ENCODE data around the gene NUDT8. TPM values are rescaled to one million over a fixed set of nuclear protein-coding genes. Genes with fewer than 3 reads are reported as not detected.

The NUDT8 gene
- total RNA-seq, 1 experiment from 2014 or later, result 13.2 TPM

DNA sequence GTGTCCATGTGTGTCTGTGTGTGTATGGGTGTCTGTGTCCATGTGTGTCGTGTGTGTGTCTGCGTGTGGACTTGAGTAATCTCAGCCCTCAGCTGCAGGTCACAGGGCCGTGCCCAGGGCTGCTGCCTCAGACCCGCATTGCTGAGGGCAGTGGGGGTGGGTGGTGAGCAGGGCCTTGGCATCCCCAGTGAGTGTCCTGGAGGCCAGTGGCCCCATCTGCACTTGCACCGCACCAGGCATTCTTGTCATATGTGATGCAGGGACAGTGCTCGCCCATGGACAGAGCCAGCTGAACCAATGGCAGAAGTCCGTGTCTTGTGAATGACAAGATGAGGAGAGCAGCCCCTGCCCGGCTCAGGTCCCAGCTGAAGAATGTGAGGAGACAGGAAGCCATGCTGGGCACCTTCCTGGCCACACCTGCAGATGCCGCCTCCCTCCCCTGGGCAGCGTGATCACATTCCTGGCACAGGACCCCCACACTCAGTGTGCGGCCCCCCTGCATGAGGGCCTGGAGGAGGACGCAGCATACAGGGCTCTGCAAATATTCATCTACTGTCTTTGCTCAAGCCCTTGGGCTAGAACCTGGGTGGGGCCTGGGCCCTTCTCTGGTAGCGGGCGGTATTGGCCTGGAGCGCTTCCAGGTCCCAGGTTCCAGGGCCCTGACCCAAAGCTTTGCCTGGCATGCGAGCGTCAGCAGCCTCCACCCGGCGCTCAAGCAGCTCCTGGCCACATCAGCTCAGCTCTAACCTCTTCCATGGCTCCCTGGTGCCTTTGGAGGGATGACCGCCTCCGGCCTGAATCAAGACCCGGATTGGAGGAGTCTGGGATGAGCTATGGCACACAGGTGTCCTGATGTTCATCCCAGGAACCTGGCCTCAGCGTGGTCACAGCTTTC, 40.8 kb upstream of the NUDT8 start:
- DNase-seq (ENCODE audit: low read depth, low spot score) (no peak), ATAC-seq (peak; percentile 59)
- no peak overlapping the region for H3K27ac ChIP-seq (ENCODE audit: low read length)
- no peaks in the 10 kb centered on the region for H3K9me3 ChIP-seq (ENCODE audit: control insufficient read depth, insufficient read depth, low read depth, low read length)
- in situ Hi-C loops (cut with HindIII; ENCODE audit: low pct_unique_long_range_greater_than_20kb, low sequenced_read_pairs) (no loop called here), intact Hi-C loops (cut with micrococcal nuclease; ENCODE audit: unreplicated experiment) (no loop called here)
- H3K4me1 ChIP-seq (ENCODE audit: control insufficient read depth, insufficient read depth, low read length), result no peaks in the 10 kb centered on the region
- no TSS peak for BruUV-seq (replicated peaks)
- no peaks in the 10 kb centered on the region; the same call in 1 of the 2 replicates for H3K27me3 ChIP-seq (ENCODE audit: control insufficient read depth, insufficient read depth, low read length)
- TF ChIP-seq, protein P1, sequence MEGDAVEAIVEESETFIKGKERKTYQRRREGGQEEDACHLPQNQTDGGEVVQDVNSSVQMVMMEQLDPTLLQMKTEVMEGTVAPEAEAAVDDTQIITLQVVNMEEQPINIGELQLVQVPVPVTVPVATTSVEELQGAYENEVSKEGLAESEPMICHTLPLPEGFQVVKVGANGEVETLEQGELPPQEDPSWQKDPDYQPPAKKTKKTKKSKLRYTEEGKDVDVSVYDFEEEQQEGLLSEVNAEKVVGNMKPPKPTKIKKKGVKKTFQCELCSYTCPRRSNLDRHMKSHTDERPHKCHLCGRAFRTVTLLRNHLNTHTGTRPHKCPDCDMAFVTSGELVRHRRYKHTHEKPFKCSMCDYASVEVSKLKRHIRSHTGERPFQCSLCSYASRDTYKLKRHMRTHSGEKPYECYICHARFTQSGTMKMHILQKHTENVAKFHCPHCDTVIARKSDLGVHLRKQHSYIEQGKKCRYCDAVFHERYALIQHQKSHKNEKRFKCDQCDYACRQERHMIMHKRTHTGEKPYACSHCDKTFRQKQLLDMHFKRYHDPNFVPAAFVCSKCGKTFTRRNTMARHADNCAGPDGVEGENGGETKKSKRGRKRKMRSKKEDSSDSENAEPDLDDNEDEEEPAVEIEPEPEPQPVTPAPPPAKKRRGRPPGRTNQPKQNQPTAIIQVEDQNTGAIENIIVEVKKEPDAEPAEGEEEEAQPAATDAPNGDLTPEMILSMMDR (IDR thresholded peaks at IDR 0.05), result no peak
- TF ChIP-seq TCF7L2 (IDR thresholded peaks at IDR 0.05; ENCODE audit: low read depth, low read length) (no peak), SIN3A (IDR thresholded peaks at IDR 0.05; ENCODE audit: borderline replicate concordance, insufficient read depth, low read depth, low read length) (no peak), POLR2AphosphoS5 (IDR thresholded peaks at IDR 0.05; ENCODE audit: low read depth, low read length) (no peak)
- TF ChIP-seq, protein P2, sequence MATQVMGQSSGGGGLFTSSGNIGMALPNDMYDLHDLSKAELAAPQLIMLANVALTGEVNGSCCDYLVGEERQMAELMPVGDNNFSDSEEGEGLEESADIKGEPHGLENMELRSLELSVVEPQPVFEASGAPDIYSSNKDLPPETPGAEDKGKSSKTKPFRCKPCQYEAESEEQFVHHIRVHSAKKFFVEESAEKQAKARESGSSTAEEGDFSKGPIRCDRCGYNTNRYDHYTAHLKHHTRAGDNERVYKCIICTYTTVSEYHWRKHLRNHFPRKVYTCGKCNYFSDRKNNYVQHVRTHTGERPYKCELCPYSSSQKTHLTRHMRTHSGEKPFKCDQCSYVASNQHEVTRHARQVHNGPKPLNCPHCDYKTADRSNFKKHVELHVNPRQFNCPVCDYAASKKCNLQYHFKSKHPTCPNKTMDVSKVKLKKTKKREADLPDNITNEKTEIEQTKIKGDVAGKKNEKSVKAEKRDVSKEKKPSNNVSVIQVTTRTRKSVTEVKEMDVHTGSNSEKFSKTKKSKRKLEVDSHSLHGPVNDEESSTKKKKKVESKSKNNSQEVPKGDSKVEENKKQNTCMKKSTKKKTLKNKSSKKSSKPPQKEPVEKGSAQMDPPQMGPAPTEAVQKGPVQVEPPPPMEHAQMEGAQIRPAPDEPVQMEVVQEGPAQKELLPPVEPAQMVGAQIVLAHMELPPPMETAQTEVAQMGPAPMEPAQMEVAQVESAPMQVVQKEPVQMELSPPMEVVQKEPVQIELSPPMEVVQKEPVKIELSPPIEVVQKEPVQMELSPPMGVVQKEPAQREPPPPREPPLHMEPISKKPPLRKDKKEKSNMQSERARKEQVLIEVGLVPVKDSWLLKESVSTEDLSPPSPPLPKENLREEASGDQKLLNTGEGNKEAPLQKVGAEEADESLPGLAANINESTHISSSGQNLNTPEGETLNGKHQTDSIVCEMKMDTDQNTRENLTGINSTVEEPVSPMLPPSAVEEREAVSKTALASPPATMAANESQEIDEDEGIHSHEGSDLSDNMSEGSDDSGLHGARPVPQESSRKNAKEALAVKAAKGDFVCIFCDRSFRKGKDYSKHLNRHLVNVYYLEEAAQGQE (IDR thresholded peaks at IDR 0.05; ENCODE audit: insufficient read depth in 1 of 2, low read depth in 2 of 2, low read length in 1 of 2), result no peak
- POLR2A ChIA-PET, result no interaction called here
- CTCF ChIA-PET, result interaction anchor here (0.5 to 0.7 kb wide), 2 partner anchors 11 to 57 kb away, joined by 3 read pairs; no protein-coding TSS in a partner anchor
- H3K4me3 ChIP-seq (ENCODE audit: low read depth in 2 of 2, low read length in 2 of 2), result no peak overlapping the region
- H3K36me3 ChIP-seq (ENCODE audit: control insufficient read depth, insufficient read depth, low read length), result no peaks in the 10 kb centered on the region

DNA sequence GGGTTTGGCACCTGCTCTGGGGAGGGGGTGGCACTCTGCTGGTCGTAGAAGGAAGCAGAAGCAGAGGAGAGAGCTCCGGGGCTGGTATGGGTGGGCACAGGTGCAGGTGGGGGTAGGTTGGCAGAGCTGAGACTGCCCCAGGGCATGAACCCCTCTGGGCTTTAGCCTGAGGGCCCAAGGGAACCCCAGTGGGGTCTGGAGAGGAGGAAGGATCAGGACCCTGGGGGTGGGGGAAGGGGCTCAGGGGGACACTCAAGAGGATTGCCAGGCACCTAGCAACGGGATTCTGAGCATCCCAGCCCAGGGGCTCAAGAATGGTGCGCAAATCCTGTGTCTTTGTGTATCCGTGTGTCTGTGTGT, 38.4 kb upstream of the NUDT8 start:
- no peaks in the 10 kb centered on the region for H3K36me3 ChIP-seq (ENCODE audit: control insufficient read depth, insufficient read depth, low read length)
- H3K27ac ChIP-seq (ENCODE audit: low read length), result no peak overlapping the region
- no TSS peak for BruUV-seq (replicated peaks)
- H3K4me1 ChIP-seq (ENCODE audit: control insufficient read depth, insufficient read depth, low read length), result no peaks in the 10 kb centered on the region
- H3K4me3 ChIP-seq (ENCODE audit: low read depth in 2 of 2, low read length in 2 of 2), result no peak overlapping the region
- CTCF ChIA-PET, result interaction anchor here (0.6 kb wide), 1 partner anchor 12 kb away, joined by 4 read pairs; no protein-coding TSS in a partner anchor
- POLR2A ChIA-PET, result no interaction called here
- no peak for ATAC-seq
- no peak for DNase-seq (ENCODE audit: low read depth, low spot score)
- TF ChIP-seq TCF7L2 (IDR thresholded peaks at IDR 0.05; ENCODE audit: low read depth, low read length), result no peak
- TF ChIP-seq, protein P2 (IDR thresholded peaks at IDR 0.05; ENCODE audit: insufficient read depth in 1 of 2, low read depth in 2 of 2, low read length in 1 of 2), result no peak
- no peak for TF ChIP-seq SIN3A (IDR thresholded peaks at IDR 0.05; ENCODE audit: borderline replicate concordance, insufficient read depth, low read depth, low read length)
- TF ChIP-seq POLR2AphosphoS5 (IDR thresholded peaks at IDR 0.05; ENCODE audit: low read depth, low read length), result no peak
- TF ChIP-seq, protein P1 (IDR thresholded peaks at IDR 0.05), result no peak
- H3K27me3 ChIP-seq (ENCODE audit: control insufficient read depth, insufficient read depth, low read length), result no peaks in the 10 kb centered on the region
- intact Hi-C loops (cut with micrococcal nuclease; ENCODE audit: unreplicated experiment) (no loop called here), in situ Hi-C loops (cut with HindIII; ENCODE audit: low pct_unique_long_range_greater_than_20kb, low sequenced_read_pairs) (no loop called here)
- H3K9me3 ChIP-seq (ENCODE audit: control insufficient read depth, insufficient read depth, low read depth, low read length), result no peaks in the 10 kb centered on the region
